HepG2 (cell line): ENCODE data around the gene NECAP2. TPM values are rescaled to one million over a fixed set of nuclear protein-coding genes. Genes with fewer than 3 reads are reported as not detected.
A peak's percentile ranks its signal among the peaks of the same experiment; 100 is the strongest.

Source experiments
- ATAC-seq: fragments of 200-7000 bp; cut with Tn5 transposase; 3 replicates; pipeline ENCODE4 v1.9.1; 2020; ENCODE audit warnings: mild to moderate bottlenecking, moderate library complexity
- BruUV-seq: library from RNA; stranded (reverse); fragments of 400-500 nt; replicated peaks from 2 replicates; lab custom pipeline; 2021; lab: Mats Ljungman, UMichigan
- CTCF ChIA-PET: fragments of 300-600 bp; formaldehyde crosslinking; extraction: SDS; loops from one replicate; lab custom pipeline; 2021; ENCODE audit warnings: low total read pairs, inconsistent platforms, low intra/inter-chr PET ratio; lab: Yijun Ruan, JAX
- POLR2A ChIA-PET: fragments of 350-600 bp; sonication (Branson Sonifier 250); formaldehyde crosslinking; loops from one replicate; lab custom pipeline; 2020; ENCODE audit warnings: antibody characterized with exemption, inconsistent platforms; lab: Yijun Ruan, JAX
- DNase-seq: peaks from one replicate; pipeline ENCODE4 v3.0.0-alpha.2; 2015; ENCODE audit warnings: low spot score
- FAIRE-seq: peaks from 3 replicates; lab custom pipeline; 2011; peaks lifted over from hg19 to GRCh38; lab: Jason Lieb, UNC
- H2AFZ ChIP-seq: one replicate; pipeline ENCODE4 v1.6.1; 2011; ENCODE audit warnings: low read length, inconsistent platforms
- H3K27ac ChIP-seq: fragments of 300-600 bp; 3 replicates; pipeline ENCODE4 v1.8.0; 2011; ENCODE audit warnings: mixed run types, mild to moderate bottlenecking, mixed read lengths, low read length, inconsistent platforms; ENCODE audit not compliant: insufficient read depth; ENCODE audit errors: extremely low read length
- H3K27me3 ChIP-seq, 2 experiments: fragments of 200-600 bp in 1 of 2; 2 replicates in 1 of 2; 3 replicates in 1 of 2; pipeline versions ENCODE4 v1.6.0 to v1.8.0; 2011; ENCODE audit warnings: low read length in 2 of 2, mild to moderate bottlenecking in 2 of 2, moderate library complexity in 2 of 2, inconsistent platforms in 1 of 2; ENCODE audit not compliant: insufficient read depth in 2 of 2, control insufficient read depth in 1 of 2
- H3K36me3 ChIP-seq, 2 experiments: fragments of 200-600 bp in 1 of 2; replicated peaks in 1 of 2; 2 replicates in 1 of 2; 3 replicates in 1 of 2; pipeline versions ENCODE4 v1.5.1 to v1.8.0; 2011; ENCODE audit warnings: low read length in 2 of 2, inconsistent platforms in 1 of 2; ENCODE audit not compliant: insufficient read depth in 2 of 2, control insufficient read depth in 1 of 2
- H3K4me1 ChIP-seq: 2 replicates; pipeline ENCODE4 v1.5.1; 2012; ENCODE audit warnings: low read length, inconsistent platforms; ENCODE audit not compliant: insufficient read depth
- H3K4me2 ChIP-seq: 2 replicates; pipeline ENCODE4 v1.6.0; 2011; ENCODE audit warnings: low read depth, low read length, inconsistent platforms
- H3K4me3 ChIP-seq, 3 experiments: fragments of 200-600 bp in 1 of 3; sonication (generic), shearing (Covaris generic) in 1 of 3; replicated peaks in 1 of 3; 2 replicates each; pipeline ENCODE4 v1.5.1; 2011 to 2016; ENCODE audit warnings: low read length in 3 of 3, inconsistent platforms in 2 of 3, low read depth in 2 of 3, mild to moderate bottlenecking in 2 of 3, control low read depth in 1 of 3, mixed read lengths in 1 of 3; ENCODE audit not compliant: insufficient read depth in 1 of 3
- H3K79me2 ChIP-seq: one replicate; pipeline ENCODE4 v1.6.1; 2011; ENCODE audit warnings: low read length, inconsistent platforms; ENCODE audit not compliant: insufficient read depth
- H3K9ac ChIP-seq: 2 replicates; pipeline ENCODE4 v1.6.0; 2011; ENCODE audit warnings: mild to moderate bottlenecking, low read depth, low read length, inconsistent platforms; ENCODE audit not compliant: insufficient read depth
- H3K9me3 ChIP-seq: 2 replicates; pipeline ENCODE4 v1.5.1; 2012; ENCODE audit warnings: mild to moderate bottlenecking, low read length
- H4K20me1 ChIP-seq: 2 replicates; pipeline ENCODE4 v1.6.0; 2011; ENCODE audit warnings: inconsistent platforms, mild to moderate bottlenecking, low read length, moderate library complexity; ENCODE audit not compliant: insufficient read depth
- ARNT ChIP-seq: fragments of 450-650 bp; IDR thresholded peaks from 2 replicates; pipeline ENCODE4 v1.6.1; 2017
- BCL3 ChIP-seq: sonication (generic); formaldehyde crosslinking; IDR thresholded peaks from 2 replicates; pipeline ENCODE4 v1.5.1; 2020; ENCODE audit warnings: mild to moderate bottlenecking, missing genetic modification reagents, moderate library complexity
- KLF16 ChIP-seq, 2 experiments: sonication (generic) in 1 of 2; formaldehyde crosslinking in 1 of 2; IDR thresholded peaks; 2 replicates each; pipeline versions ENCODE4 v1.6.1 to v1.8.0; 2016 to 2023; ENCODE audit warnings: missing genetic modification reagents in 2 of 2, missing compliant biosample characterization in 1 of 2
- NR2F1 ChIP-seq, 2 experiments: fragments of 450-650 bp in 1 of 2; formaldehyde crosslinking in 1 of 2; IDR thresholded peaks; 2 replicates each; pipeline versions ENCODE4 v1.5.0 to v1.6.1; 2016 to 2020; ENCODE audit warnings: mild to moderate bottlenecking in 1 of 2, missing compliant biosample characterization in 1 of 2, missing genetic modification reagents in 1 of 2, moderate library complexity in 1 of 2
- PHF5A ChIP-seq: IDR thresholded peaks from one replicate; pipeline ENCODE4 v1.6.1; 2018; ENCODE audit warnings: low read depth, missing genetic modification reagents; ENCODE audit not compliant: unreplicated experiment
- RBM22 ChIP-seq: fragments of 200-400 bp; formaldehyde crosslinking; optimal IDR thresholded peaks from 2 replicates; pipeline ENCODE3; 2017; ENCODE audit warnings: mild to moderate bottlenecking, low read length, moderate library complexity
- RXRB ChIP-seq: IDR thresholded peaks from 2 replicates; pipeline ENCODE4 v1.6.1; 2016; ENCODE audit warnings: borderline replicate concordance, missing genetic modification reagents, missing compliant biosample characterization
- YEATS2 ChIP-seq: sonication (generic); formaldehyde crosslinking; IDR thresholded peaks from 2 replicates; pipeline ENCODE4 v1.4.0; 2020; ENCODE audit warnings: missing genetic modification reagents, borderline replicate concordance
- ZNF160 ChIP-seq: sonication (generic); formaldehyde crosslinking; IDR thresholded peaks from 2 replicates; pipeline ENCODE4 v1.8.0; 2022; ENCODE audit warnings: mild to moderate bottlenecking, inconsistent platforms, missing genetic modification reagents
- ZNF549 ChIP-seq: sonication (generic); formaldehyde crosslinking; IDR thresholded peaks from 2 replicates; pipeline ENCODE4 v1.5.0; 2020; ENCODE audit warnings: missing genetic modification reagents
- ZNF792 ChIP-seq: IDR thresholded peaks from 2 replicates; pipeline ENCODE4 v1.6.1; 2016
- ZNF800 ChIP-seq: sonication (generic); formaldehyde crosslinking; IDR thresholded peaks from 2 replicates; pipeline ENCODE4 v1.4.0; 2020; ENCODE audit warnings: missing genetic modification reagents
- ZXDC ChIP-seq: sonication (generic); formaldehyde crosslinking; IDR thresholded peaks from 2 replicates; pipeline ENCODE4 v1.5.0; 2020; ENCODE audit warnings: mild to moderate bottlenecking, missing genetic modification reagents
- WGBS: methylation state at CpG from one replicate; pipeline ENCODE4 v1.1.6; 2017; ENCODE audit warnings: low lambda C conversion rate; 5-methylcytosine and 5-hydroxymethylcytosine counted together
- in situ Hi-C: cut with HindIII; loops from 2 replicates; pipeline ENCODE4 v1.10.0; 2017; ENCODE audit warnings: low pct_unique_long_range_greater_than_20kb; ENCODE audit not compliant: extremely low pct_ligation_motif_present
- intact Hi-C: fragments of 100-400 bp; cut with micrococcal nuclease; formaldehyde crosslinking; loops from one replicate; pipeline ENCODE4 v1.10.0; 2022; ENCODE audit not compliant: unreplicated experiment
- polyA plus RNA-seq, 8 experiments: library from polyadenylated mRNA; depleted of rRNA in 3 of 8; stranded (reverse) in 7 of 8; unstranded in 1 of 8; fragments of >200 nt; fragmentation: Illumina TruSeq in 4 of 8; extraction: Trizol in 4 of 8; gene quantifications; 2 replicates each; pipeline versions ENCODE4 v1.2.1 to v1.2.3, GENCODE V29; 2011 to 2016; ENCODE audit warnings: low read depth in 4 of 8, missing spikeins in 1 of 8, mixed read lengths in 1 of 8; ENCODE audit not compliant: insufficient read depth in 1 of 8
- total RNA-seq, 5 experiments: library from RNA; depleted of rRNA; stranded (reverse); fragments of >200 nt; fragmentation: Illumina TruSeq; extraction: Trizol; gene quantifications; 2 replicates each; pipeline ENCODE4 v1.2.3, GENCODE V29; 2016; ENCODE audit warnings: low read depth in 1 of 5

NECAP2 gene
- total and polyA plus RNA-seq, 2 of the 13 experiments (the other 11 are each of a cell fraction or from before 2014, with no cell fraction given), result 38.5 to 52.3 TPM

- H3K36me3 ChIP-seq, result peaks cover 26 to 37% of the 10 kb centered on the region in 2 experiments; a peak in 4 of 5 replicates
- WGBS, result 100% methylated on average over 3 of the region's 5 CpGs
- no peaks in the 10 kb centered on the region for H3K27me3 ChIP-seq
- H3K4me1 ChIP-seq, result no peaks in the 10 kb centered on the region
- no peak overlapping the region for H2AFZ ChIP-seq
- FAIRE-seq (no peak), DNase-seq (no peak)
- no peaks in the 10 kb centered on the region for H3K9me3 ChIP-seq
- no TSS peak for BruUV-seq
- H3K27ac ChIP-seq, result no peak overlapping the region
- H3K79me2 ChIP-seq, result peaks cover 3% of the 10 kb centered on the region
- intact Hi-C loops (no loop called here), in situ Hi-C loops (no loop called here)
- no peak for TF ChIP-seq KLF16 (CRISPR knock-in tag; IDR thresholded peaks at IDR 0.05)
- peak; percentile 56 for TF ChIP-seq RBM22
- no peak for TF ChIP-seq ZNF160 (CRISPR knock-in tag)
- TF ChIP-seq, all 625 proteins: peak for 1
- CTCF ChIA-PET, result no interaction called here
- H4K20me1 ChIP-seq, result 0 out of 2 replicates have a peak, but pooled peaks cover 7% of the 10 kb centered on the region
- no peak overlapping the region for H3K4me3 ChIP-seq
- POLR2A ChIA-PET, result no interaction called here
- no peak overlapping the region for H3K4me2 ChIP-seq
- no peak overlapping the region for H3K9ac ChIP-seq
- no peak for ATAC-seq
Observed at GRCh38 chr1:16398371-16398953, 42.1 kb upstream of the NECAP2 start.

- DNase-seq, result no peak
- intact Hi-C loops, result no loop called here
- CTCF ChIA-PET, result no interaction called here
- POLR2A ChIA-PET, result no interaction called here
- Histone ChIP-seq H3K27ac (no peak overlapping the region), H3K9me3 (no peaks in the 10 kb centered on the region), H4K20me1 (no peaks in the 10 kb centered on the region), H3K9ac (no peak overlapping the region), H3K36me3 (peaks cover 0 to 8% of the 10 kb centered on the region in 2 experiments; a peak in 2 of 5 replicates), H3K79me2 (no peaks in the 10 kb centered on the region), H3K4me3 (no peak overlapping the region), H2AFZ (no peak overlapping the region), H3K4me2 (no peak overlapping the region), H3K4me1 (peaks cover 5% of the 10 kb centered on the region; the same call in 1 of the 2 replicates), H3K27me3 (no peaks in the 10 kb centered on the region)
- ATAC-seq, result no peak
- no peak for FAIRE-seq
- in situ Hi-C loops, result no loop called here
- WGBS, result 82% methylated on average over 6 of the region's 10 CpGs
- BruUV-seq, result no TSS peak
- TF ChIP-seq ZNF549 (no peak), ZXDC (CRISPR knock-in tag) (no peak), YEATS2 (CRISPR knock-in tag) (no peak), RXRB (CRISPR knock-in tag) (no peak), BCL3 (CRISPR knock-in tag) (no peak), ZNF800 (no peak), ARNT (no peak), NR2F1 (CRISPR knock-in tag; IDR thresholded peaks at IDR 0.05) (no peak), ZNF792 (CRISPR knock-in tag) (no peak), PHF5A (CRISPR knock-in tag) (no peak)
Observed at GRCh38 chr1:16402742-16403141, 37.8 kb upstream of the NECAP2 start.
